Activated CD8-positive, alpha-beta memory T cell treated with anti-CD3 and anti-CD28 coated beads, Interleukin-2, amount 50 U/mL, for 24 hours (primary cell): ENCODE measurements around the gene CLDN18.
A peak's percentile ranks its signal among the peaks of the same experiment; 100 is the strongest.

ENCODE experiments used
- DNase-seq: peaks from one replicate; pipeline ENCODE4 v3.0.0-alpha.2; 2020; ENCODE audit errors: extremely low read depth

The CLDN18 gene

DNA sequence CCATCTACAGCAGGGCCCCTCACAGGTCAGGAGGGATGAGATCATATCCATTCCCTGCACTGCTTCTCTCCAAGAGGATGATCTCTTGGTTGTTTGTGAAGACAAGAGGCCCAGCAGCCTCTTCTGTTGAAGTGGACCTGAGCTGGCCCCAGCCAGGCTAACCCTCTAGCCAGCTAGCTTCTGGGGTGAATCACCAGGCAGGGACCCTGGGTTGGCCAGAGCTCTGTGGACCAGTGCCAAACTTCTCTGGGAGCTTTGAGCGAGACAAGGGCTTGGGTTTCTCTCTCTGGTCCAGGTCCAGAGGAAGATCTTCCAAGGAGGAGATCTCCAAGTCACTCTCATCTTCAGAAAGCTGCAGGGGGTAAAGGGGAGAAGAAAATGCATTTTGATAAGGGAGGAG is 52.7 kb downstream of the CLDN18 start:
- DNase-seq = no peak

DNA sequence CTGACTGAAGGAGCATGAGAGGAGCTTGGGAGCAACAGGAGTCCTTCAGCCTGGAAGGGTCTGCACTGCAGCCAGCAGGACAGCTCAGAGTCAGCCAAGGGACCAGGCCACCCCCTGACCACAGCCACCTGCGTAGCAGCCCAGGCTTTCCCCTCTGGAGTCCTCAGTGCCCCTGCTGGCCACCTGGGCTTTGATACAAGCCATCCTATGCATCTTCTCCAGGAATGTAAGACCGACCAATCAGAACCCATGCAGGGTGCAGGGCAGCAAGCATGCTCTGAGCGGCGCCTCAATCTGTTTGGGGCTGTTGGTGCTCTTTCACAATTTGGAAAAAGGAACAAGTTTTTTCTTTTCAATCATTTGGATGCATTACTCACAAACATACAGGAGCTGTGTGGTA is 53.5 kb downstream of the CLDN18 start:
- DNase-seq = no peak

DNA sequence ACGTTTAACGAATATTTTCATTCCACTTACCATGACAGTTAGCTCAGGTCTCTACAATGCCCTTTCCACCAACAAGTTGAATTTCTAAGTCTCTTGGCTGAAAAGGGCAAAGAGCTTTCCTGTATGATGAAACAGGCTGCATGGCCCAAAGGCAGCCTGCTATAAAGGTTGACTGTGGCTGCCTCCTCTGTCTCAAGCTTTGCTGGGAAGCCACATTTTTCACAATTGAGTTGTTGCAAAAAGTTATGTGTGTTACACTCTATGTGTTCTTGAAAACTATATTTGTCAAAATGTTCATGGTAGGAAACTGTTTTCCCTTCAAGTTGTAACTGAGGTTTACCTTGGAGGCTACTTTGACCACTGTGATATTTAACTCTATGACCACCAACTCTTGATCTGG is 56.0 kb downstream of the CLDN18 start:
- DNase-seq = no peak

DNA sequence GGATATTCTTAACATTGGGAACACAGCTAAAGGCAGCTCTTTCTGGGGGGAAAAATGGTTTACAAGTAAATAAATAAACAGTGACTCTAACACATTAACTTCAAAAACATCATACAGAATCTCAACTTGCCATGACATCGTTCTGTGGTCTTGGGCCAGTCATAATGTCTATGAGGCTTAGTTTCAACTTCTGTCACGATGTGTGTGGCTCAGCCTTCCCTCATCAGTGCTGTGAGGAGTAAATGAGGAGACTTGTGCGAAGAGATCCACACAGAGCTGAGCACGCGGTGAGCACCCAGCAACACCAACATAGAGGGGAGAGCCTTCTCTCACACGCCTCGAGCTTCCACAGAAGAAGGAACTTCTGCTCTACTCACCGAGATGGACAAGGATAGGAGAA is 56.4 kb downstream of the CLDN18 start:
- DNase-seq = no peak

DNA sequence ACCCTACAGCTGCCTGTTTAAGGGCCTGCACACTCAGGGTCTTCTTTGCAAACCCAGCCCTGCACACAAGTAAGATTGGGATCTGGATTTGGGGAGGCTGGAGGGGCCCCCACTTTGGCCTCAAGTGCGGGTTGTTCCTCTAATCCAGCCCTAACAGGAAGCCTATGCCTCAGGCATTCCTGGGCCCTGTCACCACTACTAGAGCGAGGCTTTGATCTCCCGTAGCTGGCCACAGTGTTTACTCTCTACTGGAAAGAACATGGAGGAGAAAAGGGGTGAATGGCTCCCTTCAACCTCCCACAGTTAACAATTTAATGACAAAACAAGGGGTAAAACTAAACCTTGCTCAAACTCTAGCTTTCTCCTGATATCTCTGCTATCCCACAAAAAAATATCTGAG is 57.0 kb downstream of the CLDN18 start:
- no peak for DNase-seq

DNA sequence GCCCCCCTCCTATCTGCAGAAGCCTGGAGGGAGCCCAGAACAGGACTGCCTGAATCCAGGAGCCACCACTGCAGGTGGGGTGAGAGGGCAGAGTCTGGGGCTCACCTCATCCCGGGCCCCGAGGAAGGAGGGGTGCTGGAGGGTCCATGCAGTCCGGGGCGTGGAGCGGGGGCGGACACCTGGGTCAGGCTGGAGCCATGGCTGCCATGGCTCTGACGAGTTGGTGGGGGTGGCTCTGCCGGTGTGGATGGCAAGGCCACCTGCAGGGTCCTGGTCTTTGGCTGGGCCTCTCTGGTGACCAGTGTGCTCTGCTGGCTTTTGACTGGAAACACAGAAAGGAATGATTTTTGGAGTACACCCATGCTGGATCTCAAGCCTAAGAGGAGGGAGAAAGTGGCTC is 58.1 kb downstream of the CLDN18 start:
- no peak for DNase-seq

DNA sequence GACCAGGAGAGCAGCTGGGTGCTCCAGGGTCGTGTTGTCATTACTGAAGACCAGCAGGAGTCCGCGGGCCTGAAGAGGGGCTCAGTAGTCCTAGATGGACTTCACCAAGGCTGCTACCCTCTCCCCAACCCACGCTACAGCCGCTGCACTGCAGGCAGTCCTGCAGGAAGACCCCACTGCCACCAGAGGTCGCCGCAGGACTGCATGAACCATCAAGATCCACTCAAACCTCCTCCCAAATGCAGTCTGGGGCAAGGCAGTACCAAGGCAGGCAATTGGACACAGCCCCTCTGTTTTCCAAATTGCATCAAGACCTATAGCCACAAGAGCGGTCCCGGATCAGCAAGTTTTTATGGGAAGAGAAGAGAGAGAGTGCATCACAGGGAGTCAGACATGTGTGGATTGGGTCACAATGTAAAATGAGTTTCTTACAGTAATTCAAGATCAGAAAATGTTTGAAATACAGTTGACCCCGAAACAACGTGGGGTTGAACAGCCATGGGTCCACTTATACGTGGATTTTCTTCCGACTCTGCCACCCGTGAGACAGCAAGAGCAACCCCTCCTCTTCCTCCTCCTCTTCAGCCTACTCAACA is 58.7 kb downstream of the CLDN18 start:
- DNase-seq = peak; percentile 37

DNA sequence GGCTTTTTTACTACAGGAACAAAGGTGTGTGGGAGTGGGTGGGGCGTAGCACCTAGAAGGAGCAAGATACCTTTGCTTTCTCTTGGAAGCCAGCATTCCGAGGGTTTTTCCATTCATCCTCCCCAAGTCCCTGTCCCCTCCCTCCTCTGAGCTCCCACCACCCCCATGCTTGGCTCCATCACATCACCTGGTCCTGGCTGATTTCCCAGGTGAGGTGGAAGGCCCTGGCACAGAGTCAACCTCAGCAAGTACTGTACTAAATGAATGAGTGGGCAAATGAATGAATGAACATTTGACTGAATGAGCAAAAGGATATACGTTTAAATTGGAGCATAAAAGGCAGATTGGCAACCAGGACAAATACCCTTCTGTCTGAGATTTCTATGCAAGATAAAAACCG is 60.0 kb downstream of the CLDN18 start:
- DNase-seq = no peak

DNA sequence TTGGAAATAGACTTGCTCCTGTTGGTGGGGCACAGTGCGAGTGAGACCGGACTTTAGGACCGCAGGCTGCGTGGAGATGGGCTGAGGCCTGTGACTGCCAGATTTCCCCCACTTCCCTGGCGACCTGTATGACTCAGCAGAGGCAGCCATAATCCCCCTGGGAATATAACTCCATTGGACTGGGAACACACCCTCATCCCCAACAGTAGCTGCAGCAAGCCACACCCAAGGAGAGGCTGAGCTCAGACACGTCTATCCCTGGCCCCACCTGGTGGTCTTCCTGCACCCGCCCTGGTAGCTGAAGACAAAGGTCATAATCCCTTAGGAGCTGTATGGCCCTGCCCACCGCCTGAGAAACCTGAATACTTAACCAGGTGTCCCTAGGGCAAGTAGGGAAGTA is 62.8 kb downstream of the CLDN18 start:
- no peak for DNase-seq

DNA sequence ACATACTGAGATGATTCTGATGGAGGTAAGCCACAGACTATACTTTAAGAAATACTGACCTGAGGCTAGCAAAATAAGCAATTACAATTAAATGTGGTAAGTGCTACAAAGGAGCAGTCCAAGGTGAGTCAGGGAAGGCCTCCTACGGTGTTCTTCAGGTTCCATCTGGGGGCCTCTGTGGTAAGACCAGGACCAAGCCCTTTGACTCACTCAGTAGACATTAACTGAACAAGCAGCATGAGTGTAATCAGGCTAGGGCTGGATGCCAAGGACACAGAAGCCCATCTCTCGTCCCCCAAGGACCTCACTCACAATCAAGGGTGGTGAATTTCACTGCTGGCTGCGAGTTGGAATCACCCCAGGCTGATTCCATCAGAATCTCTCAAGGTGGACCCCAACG is 68.1 kb downstream of the CLDN18 start:
- no peak for DNase-seq

DNA sequence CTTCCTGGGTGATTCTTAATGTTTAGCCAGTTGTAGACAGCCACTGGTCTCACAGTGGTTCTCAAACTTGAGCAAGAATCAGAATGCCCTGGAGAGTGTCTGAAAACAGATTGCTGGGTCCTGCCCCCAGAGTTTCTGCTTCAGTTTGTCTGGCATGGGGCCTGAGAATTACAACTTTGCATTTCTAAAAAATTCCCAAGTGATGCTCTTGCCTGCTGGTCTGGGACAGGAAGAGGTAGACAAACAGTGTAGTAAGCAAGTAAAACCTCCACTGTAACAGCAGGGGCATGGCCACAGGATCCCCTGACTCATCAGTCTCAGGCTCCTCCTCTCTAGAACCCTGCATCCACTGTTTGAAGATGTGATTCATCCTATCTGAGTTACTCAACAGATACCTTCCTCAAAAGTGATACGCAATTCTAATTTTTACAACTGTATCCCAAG is 69.0 kb downstream of the CLDN18 start:
- no peak for DNase-seq

DNA sequence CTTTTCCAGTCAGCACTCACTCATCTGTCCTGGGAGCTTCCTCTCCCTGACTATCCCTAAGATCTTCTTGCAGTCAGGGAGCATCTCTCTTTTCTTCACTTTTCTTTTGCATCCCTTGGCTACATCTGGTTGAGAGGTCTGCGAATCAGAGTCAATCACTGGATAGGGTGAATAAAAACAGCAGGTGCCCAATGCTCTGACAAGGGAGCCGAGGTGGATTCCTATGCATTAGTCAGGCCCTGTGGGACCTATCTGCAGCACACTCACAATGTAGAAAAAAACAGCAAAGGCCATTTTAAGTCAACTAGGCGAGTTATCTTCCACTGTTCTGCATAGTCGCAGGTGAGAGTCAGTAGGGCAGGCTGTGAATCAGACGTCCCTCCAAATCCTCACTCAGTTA is 69.9 kb downstream of the CLDN18 start:
- no peak for DNase-seq

DNA sequence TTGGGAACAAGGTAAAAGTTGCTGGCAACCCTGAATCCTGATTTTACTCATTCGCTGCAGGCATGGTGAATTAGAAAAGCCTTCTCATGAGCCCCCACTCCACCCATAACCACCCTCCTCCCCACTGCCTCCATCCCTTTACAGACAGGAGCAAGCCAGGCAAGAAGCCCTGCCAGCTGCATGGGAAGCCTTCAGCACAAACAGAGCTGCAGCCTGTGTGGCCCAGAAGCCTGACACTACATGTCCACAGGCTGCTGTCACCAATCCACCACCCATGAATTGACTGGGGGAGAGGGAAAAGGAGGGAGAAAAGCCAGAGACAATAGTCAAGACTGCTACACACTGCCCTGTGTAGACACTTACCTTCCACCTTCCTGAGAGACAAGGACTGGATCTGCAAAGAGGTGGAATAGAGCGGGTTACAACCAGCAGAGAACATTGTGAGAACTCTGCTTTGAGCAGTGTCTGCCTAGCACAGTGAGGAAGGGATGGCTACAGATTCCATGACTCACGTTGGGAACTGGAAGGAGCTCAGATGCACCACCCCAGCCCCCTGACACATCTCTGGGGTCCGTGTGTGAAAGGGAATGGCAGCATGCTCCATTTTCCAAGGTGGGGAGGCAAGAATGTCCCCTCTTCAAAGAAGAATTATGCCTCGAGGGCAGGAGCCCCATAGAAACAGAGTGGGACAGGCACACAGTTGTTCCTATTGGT is 71.6 kb downstream of the CLDN18 start:
- no peak for DNase-seq

DNA sequence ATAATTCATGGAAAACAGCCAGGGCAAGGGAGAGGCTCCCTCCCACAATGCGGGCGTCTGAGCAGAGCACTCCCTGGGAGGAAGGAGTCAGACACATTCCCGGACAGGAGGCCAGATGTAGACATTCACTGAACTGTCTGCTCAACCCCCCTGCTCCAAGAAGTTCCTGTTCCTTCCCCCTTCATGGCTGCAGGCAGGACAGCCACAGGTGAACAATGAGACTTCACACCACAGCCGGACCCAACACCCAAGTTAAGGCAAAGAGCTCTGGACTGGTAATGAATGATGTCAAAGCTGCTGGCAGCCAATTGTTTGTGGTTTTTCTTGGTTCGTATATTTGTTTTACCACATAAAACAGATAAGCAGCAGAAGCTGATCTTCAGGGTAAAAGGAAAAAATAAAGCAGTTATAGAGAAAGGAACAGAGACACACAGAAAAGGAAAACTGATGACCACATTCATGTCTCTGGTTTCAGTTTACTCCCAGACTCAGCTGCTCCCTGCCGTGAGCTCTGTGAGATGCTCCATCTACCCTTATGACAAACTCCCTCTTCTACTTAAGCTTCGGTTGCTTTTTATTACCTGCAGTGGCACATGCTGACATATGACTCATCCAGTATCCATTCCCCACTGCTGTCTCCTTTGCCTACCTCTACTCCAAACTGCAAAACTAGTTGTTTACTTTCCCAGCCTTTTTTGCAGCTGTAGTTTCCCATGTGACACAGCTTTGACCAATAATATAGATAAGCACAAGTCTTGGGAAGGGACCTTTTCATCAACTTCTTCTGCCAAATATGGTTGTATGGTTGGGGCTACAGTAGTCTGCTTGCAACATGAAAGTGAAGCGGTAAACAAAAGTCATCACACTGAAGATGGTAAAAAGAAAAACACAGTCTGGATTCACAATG is 72.4 kb downstream of the CLDN18 start:
- DNase-seq = no peak

DNA sequence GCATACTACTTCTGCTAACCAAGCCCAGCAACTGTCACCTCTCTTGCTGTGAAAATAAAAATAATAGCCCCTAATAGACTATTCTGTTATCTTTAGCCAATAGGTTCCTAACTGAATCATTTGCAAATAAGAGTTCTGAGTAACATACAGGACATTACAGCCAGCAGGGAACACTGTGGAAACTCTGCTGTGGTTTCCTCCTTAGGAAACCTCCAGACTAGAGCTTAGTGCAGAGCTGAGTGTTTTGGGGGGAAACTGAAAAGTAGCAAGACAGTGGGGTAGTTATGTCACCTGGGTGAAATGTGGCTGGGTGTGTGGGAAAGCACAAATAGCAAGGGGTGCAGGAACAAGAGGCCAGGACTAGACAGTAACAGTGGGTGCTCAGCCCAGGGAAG is 73.0 kb downstream of the CLDN18 start:
- DNase-seq = no peak
